GM19467 (cell line): ENCODE measurements around the gene PPP1R16B.
"Not testable (repeated sequence)": the region's sequence is repeated elsewhere in the genome, so short reads cannot be mapped to it uniquely, and the experiment has no call there.

ENCODE experiments used
- ATAC-seq: cut with Tn5 transposase; IDR thresholded peaks from one replicate; pipeline ENCODE4 v1.9.1; 2021; ENCODE audit warnings: mild to moderate bottlenecking, moderate library complexity; ENCODE audit not compliant: unreplicated experiment

The PPP1R16B gene

GRCh38 chr20:38842558-38842981 is 37.1 kb downstream of the PPP1R16B start:
- ATAC-seq, result peak; percentile 87

DNA sequence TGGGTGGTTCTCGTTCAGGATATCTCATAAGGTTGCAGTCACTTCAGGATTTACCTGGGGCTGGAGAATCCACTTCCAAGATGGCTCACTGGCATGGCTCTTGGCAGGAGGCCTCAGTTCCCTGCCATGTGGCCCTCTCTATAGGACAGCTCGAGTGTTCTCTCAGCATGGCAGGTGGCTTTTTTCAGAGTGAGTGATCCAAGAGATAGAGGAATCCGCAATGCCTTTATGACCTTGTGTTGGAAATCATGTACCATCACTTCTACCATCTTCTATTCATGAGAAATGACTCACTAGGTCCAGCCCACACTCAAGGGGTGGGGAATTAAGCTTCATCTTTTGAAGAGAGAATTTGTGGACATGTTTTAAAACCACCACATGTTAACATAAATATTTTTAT is 37.8 kb downstream of the PPP1R16B start:
- no peak for ATAC-seq

GRCh38 chr20:38844963-38845362 is 39.5 kb downstream of the PPP1R16B start:
- ATAC-seq, result no peak

DNA sequence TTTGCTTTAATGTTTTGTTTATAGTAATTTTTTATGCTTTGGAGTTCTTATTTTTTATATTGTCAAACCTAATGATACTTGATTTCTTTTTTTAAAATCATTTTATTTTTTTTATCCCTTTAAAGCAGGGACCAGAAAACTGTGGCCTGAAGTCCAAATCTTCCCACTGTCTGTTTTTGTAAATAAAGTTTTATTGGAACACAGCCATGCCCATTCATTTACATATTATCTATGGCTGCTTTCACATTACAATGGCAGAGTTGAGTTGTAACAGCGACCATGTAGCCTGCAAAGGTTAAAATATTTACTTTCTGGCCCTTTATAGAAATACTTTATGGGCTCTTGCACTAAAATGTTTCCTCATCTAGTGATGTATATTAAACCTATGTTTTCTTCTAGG is 42.3 kb downstream of the PPP1R16B start:
- ATAC-seq, result no peak

GRCh38 chr20:38853759-38854158 is 48.3 kb downstream of the PPP1R16B start:
- ATAC-seq, result no peak

DNA sequence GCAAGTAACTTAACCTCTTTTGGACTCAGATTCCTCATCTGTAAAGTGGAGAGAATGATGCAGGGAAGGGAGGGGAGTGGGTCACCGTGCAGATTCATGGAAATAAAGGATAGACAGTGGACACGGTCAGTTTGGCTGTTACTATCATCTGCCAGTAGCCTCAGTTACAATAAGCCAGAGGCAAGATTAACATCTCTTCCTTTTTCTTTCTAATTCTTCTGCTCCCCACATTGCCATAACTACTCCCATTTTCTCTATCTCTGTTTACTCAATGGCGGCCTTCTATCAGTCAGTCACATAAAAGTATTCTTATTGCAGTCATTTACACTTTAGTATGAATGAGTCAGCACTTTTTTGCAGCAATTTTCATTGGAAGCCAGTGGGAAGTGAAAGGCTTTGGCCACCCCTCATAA is 49.2 kb downstream of the PPP1R16B start:
- ATAC-seq, result no peak

- ATAC-seq, result no peak
Measured at GRCh38 chr20:38855356-38855755, 49.9 kb downstream of the PPP1R16B start.

DNA sequence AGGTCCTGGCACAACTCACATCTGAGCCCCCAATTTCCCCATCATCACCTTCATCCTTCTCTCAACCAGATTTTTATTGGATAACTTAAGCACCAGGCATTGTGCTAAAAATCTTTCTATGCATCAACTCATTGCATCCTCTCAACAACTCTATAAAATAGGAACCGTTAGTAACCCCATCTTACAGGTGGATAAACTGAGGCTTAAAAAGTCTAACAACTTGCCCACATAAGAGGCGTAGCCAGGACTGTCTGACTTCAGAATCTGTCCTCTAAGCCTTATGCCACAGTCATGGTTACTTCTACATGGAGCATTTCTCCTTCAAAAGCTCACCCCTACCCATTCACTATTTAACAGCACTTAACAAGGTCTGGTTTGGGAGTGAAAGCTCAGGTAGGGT is 51.1 kb downstream of the PPP1R16B start:
- ATAC-seq, result no peak

DNA sequence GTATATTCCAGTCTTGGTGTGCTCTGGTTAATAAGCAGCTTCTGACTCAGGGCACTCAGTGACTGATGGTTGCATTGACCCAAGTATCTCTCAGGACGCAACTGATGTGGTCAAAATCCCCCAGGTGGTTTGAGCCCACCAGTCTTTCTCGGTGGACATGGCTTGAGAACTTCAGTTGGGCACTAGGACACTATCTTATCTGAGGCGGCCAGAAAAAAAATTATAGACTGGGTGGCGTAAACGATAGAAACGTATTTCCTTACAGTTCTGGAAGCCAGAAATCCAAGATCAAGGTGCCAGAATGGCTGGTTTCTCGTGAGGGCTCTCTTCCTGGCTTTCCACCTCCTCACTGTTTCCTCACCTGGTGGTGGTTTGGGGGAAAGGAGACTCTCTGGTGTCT is 52.2 kb downstream of the PPP1R16B start:
- ATAC-seq, result no peak

DNA sequence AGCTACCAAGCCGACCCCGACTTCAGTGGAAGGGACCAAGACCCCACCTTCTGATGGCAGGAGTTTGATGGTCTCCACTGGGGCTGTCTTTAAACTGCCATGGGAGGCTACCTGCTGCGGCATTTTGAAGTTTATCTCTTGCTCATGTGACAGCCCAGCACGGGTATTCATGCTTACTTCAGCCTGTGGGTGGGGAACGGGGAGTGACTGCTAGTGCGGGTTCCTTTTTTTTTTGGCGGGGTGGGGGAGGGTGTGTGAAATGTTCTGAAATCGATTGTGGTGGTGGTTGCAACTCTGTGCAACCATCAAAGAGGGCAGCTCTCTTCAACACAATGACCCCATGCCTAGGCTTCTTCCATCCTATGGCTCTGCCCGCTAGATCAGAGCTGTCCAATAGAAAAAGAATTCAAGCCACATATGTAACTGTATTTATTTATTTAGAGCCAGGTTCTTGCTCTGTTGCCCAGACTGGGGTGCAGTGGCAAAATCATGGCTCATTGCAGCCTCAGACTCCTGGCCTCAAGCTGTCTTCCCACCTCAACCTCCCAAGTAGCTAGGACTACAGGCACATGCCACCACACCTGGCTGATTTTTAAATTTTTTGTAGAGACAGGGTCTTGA is 53.7 kb downstream of the PPP1R16B start:
- no peak for ATAC-seq

DNA sequence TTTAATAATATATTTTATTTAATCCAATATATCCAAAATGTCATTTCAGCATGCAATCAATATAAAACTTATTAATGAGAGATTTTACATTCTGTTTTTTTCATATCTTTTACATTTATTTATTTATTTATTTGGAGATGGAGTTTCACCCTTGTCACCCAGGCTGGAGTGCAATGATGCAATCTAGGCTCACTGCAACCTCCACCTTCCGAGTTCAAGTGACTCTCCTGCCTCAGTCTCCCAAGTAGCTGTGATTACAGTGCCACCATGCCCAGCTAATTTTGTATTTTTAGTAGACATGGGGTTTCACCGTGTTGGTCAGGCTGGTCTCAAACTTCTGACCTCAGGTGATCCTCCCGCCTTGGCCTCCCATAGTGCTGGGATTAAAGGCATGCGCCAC is 54.4 kb downstream of the PPP1R16B start:
- not testable (repeated sequence) for ATAC-seq

DNA sequence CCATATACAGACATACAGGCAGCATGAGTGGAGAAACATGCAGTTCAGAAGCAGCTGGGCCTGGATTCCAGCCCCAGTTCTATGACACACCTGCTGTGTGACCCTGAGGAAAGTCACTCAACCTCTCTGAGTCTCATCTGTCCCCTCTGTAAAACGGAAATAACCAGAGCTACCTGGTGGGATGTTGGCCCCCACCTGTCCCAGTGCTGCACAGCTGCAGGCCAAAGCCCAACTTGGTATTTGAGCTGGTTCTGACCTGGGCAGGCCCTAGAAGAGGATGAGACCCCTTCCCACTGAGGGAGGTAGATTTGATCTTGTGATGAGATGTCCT is 55.5 kb downstream of the PPP1R16B start:
- no peak for ATAC-seq

GRCh38 chr20:38862226-38862625 is 56.7 kb downstream of the PPP1R16B start:
- no peak for ATAC-seq

GRCh38 chr20:38863024-38863851 is 57.7 kb downstream of the PPP1R16B start:
- peak; percentile 42 for ATAC-seq

DNA sequence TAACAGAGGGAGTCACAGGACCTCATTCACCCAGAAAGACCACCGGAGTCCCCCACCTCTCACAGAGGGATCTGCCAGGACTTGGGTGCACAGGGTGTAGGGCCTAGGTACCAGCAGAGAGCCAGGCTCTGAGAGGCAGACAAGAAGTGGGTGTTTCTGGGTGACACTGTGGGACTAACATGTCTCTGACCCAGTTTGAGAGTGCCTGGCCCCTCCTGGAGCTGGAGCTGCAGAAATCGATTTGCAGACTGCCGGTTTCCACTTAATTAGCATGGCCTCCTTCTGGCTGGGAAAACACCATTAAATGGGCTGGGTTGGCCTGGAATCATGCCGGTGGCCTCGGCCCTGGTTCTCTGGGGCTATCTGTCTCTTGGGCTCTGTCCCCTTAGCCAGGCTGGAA is 59.2 kb downstream of the PPP1R16B start:
- ATAC-seq, result no peak

- ATAC-seq, result no peak
Measured at GRCh38 chr20:38866265-38867061, 61.0 kb downstream of the PPP1R16B start.

GRCh38 chr20:38867062-38867359 is 61.5 kb downstream of the PPP1R16B start:
- no peak for ATAC-seq

- no peak for ATAC-seq
Measured at GRCh38 chr20:38870733-38871559, 65.4 kb downstream of the PPP1R16B start.

GRCh38 chr20:38871560-38871953 is 66.1 kb downstream of the PPP1R16B start:
- ATAC-seq, result no peak

DNA sequence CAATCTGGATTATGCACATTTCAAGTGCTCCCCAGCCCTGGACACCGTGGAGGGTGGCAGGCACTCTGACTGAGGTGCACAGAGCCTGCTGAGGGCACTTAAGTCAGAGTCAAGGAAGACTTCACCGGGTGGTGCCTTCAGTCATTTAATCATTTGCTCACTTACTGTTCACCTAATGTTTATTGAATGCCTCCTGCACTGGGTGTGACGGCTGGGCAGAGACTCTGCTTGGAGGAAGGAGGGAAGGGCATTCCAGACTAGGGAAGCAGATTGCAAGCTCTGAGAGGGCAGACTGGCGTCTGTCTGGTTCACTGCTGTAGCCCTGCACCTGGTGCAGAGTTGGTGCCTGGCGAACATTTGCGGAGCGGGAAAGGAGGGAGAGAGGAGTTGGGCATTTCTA is 66.5 kb downstream of the PPP1R16B start:
- no peak for ATAC-seq

DNA sequence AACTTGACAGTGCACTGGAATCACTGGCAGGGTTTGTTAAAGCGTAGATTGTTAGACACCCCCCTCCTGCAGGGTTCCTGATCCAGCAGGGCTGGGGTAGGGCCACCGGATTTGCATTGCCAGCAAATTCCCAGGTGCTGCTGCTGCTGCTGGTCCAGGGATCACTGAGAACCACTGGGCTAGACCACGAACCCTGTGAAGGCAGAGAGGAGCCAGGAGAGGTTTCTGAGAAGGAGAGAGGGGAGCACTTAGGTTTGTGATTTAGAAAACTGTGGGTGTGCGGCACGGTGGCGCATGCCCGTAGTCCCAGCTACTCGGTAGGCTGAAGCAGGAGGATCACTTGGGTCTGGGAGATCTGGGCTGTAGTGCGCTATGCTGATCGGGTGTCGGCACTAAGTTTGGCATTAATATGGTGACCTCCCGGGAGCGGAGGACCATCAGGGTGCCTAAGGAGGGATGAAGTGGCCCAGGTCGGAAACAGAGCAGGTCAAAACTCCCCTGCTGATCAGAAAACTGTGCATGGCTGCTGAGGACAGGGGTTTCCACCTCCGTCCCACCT is 67.1 kb downstream of the PPP1R16B start:
- ATAC-seq, result no peak
